RKO (cell line): ENCODE results near the gene RBM33.
"Not testable (repeated sequence)": the region's sequence is repeated elsewhere in the genome, so short reads cannot be mapped to it uniquely, and the experiment has no call there.

Experiments
- DNase-seq: peaks from one replicate; pipeline ENCODE4 v3.0.0-alpha.2; 2016; ENCODE audit warnings: low spot score

RBM33 gene

GRCh38 chr7:155809332-155809946 lies 165.0 kb downstream of the RBM33 start:
- no peak for DNase-seq

DNA sequence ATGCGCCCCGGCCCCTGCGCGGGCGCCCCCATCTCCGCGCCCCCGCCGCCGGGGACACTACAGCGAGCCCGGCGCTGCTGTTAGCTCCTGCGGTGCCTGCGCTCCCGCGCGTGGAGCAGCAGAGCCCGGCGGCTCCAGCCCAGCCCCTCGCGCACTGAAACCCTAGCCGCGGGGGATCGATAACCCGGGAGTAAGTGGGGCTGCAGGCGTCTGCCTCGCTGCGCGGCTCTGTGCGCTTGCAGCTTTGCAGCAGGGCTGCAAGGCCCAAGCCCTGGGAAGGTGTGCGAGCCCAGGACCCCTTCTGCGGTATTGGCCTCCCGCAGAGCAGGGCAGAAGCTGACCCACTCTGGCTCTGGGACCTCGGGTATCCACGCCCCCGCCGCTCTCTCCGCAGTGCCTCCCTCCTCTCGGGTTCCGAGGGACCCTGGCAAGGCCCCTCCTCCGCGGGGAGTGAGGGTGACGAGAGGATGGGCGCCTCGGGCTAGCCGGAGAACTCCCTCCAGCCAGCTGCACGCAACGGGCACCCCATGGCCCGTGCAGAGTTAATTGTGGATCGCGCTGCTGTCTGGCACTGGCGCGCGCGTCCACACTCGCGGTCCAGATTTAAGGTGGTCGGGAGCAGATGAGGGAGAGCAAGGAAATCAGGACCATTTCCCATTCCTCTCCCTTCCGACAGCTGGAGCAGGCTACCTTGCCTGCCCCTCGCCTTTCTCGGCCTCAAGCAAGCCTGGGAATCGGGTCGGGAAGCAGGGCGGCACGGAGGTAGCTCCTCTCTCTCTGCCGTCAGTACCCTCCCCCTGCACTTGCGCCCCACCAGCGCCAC lies 165.7 kb downstream of the RBM33 start:
- DNase-seq, result no peak

- DNase-seq, result no peak
These were observed 166.5 kb downstream of the RBM33 start for GRCh38 chr7:155810770-155811559.

DNA sequence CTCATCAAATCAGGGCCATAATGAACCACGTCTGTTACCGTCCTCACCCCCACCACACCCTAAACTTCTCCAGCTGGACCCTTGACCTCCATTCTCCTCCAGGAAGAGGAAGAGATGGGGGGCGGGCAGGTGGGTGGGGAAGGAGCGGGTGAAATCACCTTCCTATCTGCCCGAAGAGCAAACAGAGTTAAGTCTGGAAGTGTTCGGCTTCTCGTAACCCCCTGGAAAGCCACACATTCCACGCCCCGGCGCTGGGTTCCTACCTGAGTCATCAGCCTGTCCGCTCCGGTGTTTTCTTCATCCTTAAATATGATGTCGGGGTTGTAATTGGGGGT lies 167.1 kb downstream of the RBM33 start:
- DNase-seq, result no peak

DNA sequence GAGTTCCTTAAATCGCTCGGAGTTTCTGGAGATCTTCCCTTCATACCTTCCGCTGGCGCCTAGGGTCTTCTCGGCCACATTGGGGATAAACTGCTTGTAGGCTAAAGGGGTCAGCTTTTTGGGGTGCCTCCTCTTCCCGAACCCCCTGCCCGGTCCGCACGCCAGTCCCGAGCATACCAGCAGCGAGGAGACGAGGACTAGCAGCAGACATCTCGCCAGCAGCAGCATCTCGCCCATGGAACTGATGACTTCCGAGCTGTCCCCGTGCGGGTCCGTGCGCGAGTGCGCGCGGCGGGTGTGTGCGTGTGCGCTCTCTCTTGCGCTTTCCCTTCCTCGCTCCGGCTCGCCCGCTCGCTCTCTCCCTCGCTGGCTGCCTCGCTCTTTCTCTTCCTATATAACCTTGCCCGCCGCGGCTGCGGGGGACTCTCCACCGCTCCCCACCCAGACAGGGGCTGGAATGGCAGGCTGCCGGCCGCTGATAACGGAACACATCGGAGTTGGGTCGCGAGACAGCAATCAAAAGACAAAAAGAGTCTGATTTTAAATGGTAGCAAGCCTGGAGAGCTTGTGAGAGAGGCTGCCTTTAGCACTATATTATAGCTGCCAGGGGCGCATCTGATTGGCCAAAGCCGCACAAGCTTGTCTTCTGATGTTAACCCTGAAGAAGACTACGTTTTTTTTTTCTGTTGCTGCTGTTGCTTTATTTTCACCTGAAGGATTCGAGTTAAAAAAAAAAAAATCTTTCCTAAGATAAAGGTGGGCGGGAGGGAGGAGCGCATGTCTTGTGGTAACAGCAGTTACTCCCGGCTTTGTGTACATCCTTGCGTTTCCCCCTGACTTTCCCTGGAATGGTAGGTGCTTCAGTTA lies 167.7 kb downstream of the RBM33 start, which contains the start of gene SHH:
TSS of gene SHH (minus strand) at position 569 of the 867 bp plus-strand sequence. CDS start at position 228, 341 bp downstream.
- no peak for DNase-seq

- DNase-seq, result no peak
These were observed 168.7 kb downstream of the RBM33 start for GRCh38 chr7:155813125-155813524.

GRCh38 chr7:155813546-155814315 lies 169.3 kb downstream of the RBM33 start:
- DNase-seq, result no peak

DNA sequence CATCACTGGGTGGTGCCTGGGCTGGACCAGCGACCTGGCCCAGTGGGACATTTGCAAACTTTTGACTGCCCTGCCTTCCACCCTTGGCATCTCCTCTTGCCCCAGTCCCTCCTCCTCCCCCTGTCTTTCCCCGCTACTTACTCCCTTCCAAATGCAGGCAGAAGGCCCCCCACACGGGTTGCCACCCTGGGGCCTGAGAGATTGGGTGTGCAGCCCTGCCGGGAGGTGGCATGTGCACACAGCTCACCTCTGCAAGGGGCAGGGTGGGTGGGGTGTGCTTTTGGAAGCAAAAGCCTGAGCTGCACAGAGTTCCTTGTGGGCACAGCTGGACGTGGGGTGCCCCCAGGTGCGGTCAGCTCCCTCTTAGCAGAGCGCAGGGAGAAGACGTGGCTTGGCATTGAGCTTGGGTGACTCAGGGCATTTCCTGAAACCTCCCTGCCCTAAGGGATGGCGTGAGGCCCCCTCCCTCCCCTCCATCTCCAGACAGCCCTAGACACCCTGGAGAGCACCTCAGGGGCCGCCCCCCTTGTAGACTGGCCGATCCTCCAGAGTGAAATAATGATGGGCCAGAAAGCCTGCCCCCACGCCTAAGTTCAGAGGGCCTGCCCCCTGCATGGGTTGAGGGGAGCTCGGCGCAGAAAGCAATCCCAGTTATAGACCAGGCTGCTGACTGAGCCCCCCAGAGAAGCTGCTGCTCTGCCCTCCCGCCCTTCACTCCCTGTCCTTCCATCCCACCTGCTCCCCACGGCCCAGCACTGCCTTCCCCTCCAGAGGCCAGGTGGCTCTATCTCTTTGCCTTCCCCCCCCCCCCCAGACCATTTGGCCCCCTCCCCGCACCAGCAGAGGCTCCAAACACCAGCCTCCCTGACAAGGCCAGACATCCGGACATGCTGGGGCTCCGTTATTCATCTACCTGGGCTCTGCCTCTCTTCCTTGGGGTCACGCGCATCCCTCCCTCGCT lies 170.1 kb downstream of the RBM33 start:
- DNase-seq, result no peak

DNA sequence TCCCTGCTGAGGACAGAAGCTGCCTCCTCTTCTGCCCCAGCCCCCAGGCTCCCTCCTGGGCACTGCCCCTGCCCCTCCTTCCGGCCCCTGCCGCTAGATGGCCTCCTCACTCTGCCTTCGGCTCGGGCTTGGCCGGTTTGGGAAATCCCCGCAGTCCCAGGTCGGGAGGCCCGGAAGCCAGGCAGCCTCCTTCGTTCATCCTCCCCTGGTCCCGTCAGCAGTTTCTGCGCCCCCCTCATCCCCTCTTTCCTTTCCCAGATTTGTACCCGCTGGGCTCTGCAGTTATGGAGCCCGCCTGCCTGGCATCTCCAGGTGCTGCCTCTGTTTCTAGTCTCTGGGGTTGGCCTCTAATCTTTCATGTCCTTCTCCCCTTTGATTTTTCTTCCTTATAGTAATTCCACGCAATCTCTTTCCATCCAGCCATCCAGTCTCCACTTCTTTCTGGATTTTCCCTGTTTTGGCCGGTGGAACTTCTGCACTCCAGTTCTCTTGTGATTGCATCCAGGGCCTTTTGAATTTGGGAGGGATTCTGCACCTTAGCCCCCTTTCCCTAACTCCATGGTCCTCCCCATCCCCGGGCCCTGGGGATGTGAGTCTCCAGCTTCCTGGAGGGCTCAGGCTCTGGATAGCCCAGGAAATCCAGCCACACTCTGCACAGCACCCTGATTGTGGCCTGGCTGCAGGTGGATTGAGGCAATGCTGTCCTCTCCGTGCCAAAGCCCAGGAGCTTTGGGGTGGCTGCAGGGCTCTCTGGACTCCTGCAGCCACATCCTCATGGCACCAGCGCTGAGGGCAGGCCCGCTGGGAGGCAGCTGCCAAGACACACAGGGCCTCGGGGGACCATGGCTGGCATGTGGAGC lies 171.1 kb downstream of the RBM33 start:
- DNase-seq, result peak; percentile 62

GRCh38 chr7:155816192-155816508 lies 171.7 kb downstream of the RBM33 start:
- no peak for DNase-seq

DNA sequence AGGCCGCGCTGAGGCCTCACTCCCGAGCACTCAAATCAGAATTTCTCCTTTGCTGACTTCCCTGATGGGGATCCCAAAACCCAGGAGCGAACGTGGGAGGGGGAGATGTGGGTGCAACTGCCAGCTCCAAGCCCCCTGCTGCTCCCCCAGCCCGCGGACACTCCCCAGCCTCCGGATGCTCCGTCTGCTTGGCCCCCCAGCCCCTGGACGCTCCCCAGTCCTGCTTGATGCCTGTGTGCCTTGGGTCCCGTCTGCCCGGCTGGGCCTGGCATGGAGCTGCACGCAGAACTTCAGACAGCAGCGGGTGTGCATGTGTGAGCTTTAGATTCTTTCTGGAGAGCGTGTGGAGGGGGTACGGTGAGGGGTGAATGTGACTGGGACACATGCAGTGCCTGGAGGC lies 172.5 kb downstream of the RBM33 start:
- no peak for DNase-seq

DNA sequence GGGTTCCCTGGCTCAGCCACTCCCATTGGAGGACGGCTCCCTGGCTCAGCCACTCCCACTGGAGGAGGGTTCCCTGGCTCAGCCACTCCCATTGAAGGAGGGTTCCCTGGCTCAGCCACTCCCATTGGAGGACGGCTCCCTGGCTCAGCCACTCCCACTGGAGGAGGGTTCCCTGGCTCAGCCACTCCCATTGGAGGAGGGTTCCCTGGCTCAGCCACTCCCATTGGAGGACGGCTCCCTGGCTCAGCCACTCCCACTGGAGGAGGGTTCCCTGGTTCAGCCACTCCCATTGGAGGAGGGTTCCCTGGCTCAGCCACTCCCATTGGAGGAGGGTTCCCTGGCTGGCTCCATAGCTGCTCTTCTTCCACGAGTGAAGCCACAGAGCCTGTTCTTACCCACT lies 173.1 kb downstream of the RBM33 start:
- DNase-seq, result not testable (repeated sequence)

GRCh38 chr7:155818154-155818819 lies 173.8 kb downstream of the RBM33 start:
- no peak for DNase-seq

GRCh38 chr7:155818820-155819168 lies 174.3 kb downstream of the RBM33 start:
- DNase-seq, result no peak

GRCh38 chr7:155819186-155819585 lies 174.7 kb downstream of the RBM33 start:
- DNase-seq, result no peak

DNA sequence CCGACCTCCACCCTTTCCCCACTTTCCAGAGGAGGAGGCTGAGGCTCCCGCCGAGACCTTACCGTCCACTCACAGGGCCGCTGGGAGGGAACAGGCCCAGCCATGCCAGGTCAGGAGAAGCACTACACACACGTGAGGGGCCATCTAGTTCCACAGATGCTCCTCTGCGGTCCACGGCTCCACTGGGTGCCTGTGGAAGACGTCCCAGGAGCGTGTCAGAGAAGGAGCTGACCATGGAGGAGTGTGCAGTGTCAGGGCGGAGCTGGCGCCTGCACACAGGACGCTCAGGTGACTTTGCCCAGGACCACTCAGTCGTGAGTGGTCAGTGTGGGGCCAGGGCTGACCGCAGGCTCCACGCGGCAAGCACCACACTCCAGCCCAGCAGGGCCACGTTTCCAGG lies 175.8 kb downstream of the RBM33 start:
- DNase-seq, result no peak

GRCh38 chr7:155820788-155821187 lies 176.3 kb downstream of the RBM33 start:
- DNase-seq, result no peak

DNA sequence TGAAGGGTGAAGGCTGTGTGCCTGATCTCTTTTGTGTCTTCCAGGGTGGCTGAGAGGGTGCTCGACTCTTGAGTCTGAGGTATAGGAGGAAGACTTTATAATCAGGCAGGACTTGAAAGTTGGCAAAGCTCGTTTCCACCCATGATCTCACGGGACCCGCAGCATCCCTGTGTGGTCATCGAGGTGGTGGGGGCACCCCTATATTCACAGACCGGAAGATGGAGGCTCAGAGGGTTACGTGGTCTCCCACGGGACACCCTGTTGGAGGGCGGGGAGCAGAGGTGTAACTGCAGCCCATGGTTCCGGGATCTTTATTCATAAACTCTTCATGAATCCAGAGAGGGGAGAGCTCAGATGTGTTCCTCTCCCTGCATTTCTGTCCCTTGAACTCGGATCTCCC lies 177.4 kb downstream of the RBM33 start:
- no peak for DNase-seq
